Stomach (tissue), 4 donors: ENCODE results near the gene ATP12A.

Experiments
- CTCF ChIP-seq, 7 experiments: fragments of 450-650 bp in 4 of 7; fragments of 200-600 bp in 3 of 7; sonication (generic) in 3 of 7; IDR thresholded peaks; one replicate each; pipeline ENCODE4 v1.5.1; 2016 to 2019; ENCODE audit warnings: antibody characterized with exemption in 7 of 7, control low read depth in 2 of 7, mild to moderate bottlenecking in 1 of 7
- POLR2A ChIP-seq, 4 donors: fragments of 450-650 bp; IDR thresholded peaks; one replicate each; pipeline ENCODE4 v1.6.1; 2016; ENCODE audit warnings: antibody characterized with exemption in 4 of 4, control low read depth in 2 of 4, mild to moderate bottlenecking in 1 of 4, moderate library complexity in 1 of 4

- no peak for TF ChIP-seq CTCF (IDR thresholded peaks at IDR 0.05)
- no peak for TF ChIP-seq POLR2A (IDR thresholded peaks at IDR 0.05)
These were observed 38.0 kb upstream of the ATP12A start for GRCh38 chr13:24642219-24642618.
